Spleen (tissue), 13 donors: Measurements from ENCODE around the gene ZNF648. TPM values are rescaled to one million over a fixed set of nuclear protein-coding genes. Genes with fewer than 3 reads are reported as not detected.

ENCODE experiments used
- DNase-seq: peaks from one replicate; pipeline ENCODE4 v3.0.0-alpha.2; 2020
- H3K27ac ChIP-seq, 8 donors: fragments of 200-600 bp; sonication (generic) in 7 of 8; 1 replicate in 4 of 8; 2 replicates in 4 of 8; pipeline versions ENCODE4 v1.5.0 to v1.8.0; 2016 to 2021; ENCODE audit warnings: inconsistent platforms in 4 of 8, mild to moderate bottlenecking in 4 of 8, moderate library complexity in 1 of 8
- H3K27me3 ChIP-seq, 7 donors: fragments of 200-600 bp; sonication (generic) in 6 of 7; replicated peaks in 1 of 7; 1 replicate in 4 of 7; 2 replicates in 3 of 7; pipeline versions ENCODE4 v1.5.0 to v1.8.0; 2016 to 2021; ENCODE audit warnings: inconsistent platforms in 3 of 7, mild to moderate bottlenecking in 1 of 7
- H3K36me3 ChIP-seq, 6 donors: fragments of 200-600 bp; sonication (generic) in 5 of 6; 1 replicate in 4 of 6; 2 replicates in 2 of 6; pipeline versions ENCODE4 v1.5.0 to v1.8.0; 2016 to 2021; ENCODE audit warnings: inconsistent platforms in 2 of 6
- H3K4me1 ChIP-seq, 6 donors: fragments of 200-600 bp; sonication (generic) in 5 of 6; 1 replicate in 3 of 6; 2 replicates in 3 of 6; pipeline versions ENCODE4 v1.5.0 to v1.8.0; 2016 to 2021; ENCODE audit warnings: inconsistent platforms in 3 of 6
- H3K4me3 ChIP-seq, 8 donors: fragments of 200-600 bp; sonication (generic) in 7 of 8; 1 replicate in 4 of 8; 2 replicates in 4 of 8; pipeline versions ENCODE4 v1.5.0 to v1.8.0; 2016 to 2021; ENCODE audit warnings: inconsistent platforms in 4 of 8, mild to moderate bottlenecking in 4 of 8, moderate library complexity in 2 of 8
- H3K9me3 ChIP-seq, 8 donors: fragments of 200-600 bp; sonication (generic) in 7 of 8; 1 replicate in 4 of 8; 2 replicates in 4 of 8; pipeline versions ENCODE4 v1.5.0 to v1.8.0; 2016 to 2021; ENCODE audit warnings: inconsistent platforms in 4 of 8
- POLR2A ChIP-seq, 3 donors: fragments of 450-650 bp; IDR thresholded peaks; one replicate each; pipeline ENCODE4 v1.5.1; 2017; ENCODE audit warnings: antibody characterized with exemption in 3 of 3, mild to moderate bottlenecking in 1 of 3
- POLR2AphosphoS5 ChIP-seq, 3 donors: sonication (generic); formaldehyde crosslinking; IDR thresholded peaks; one replicate each; pipeline ENCODE4 v1.5.1; 2017; ENCODE audit warnings: antibody characterized with exemption in 3 of 3
- WGBS, 5 donors: extraction: QIAGEN DNeasy Blood & Tissue Kit in 3 of 5; methylation state at CpG; one replicate each; pipeline versions ENCODE4 v1.1.5 to v1.1.7; 2013 to 2018; 5-methylcytosine and 5-hydroxymethylcytosine counted together
- intact Hi-C: fragments of 100-400 bp; cut with DNase I; formaldehyde crosslinking; loops from one replicate; pipeline ENCODE4 v1.15.0; 2023; ENCODE audit warnings: low total_unique reads
- long read RNA-seq, 2 donors: transcript quantifications; one replicate each; lab custom pipeline, GENCODE V29; 2026
- polyA plus RNA-seq, 3 donors: library from polyadenylated mRNA; stranded (reverse); fragments of 200-250 nt; gene quantifications; one replicate each; pipeline ENCODE4 v1.2.1, GENCODE V29; 2013
- total RNA-seq, 7 donors: library from RNA; depleted of rRNA in 3 of 7; stranded (reverse); fragments of >200 nt in 3 of 7; fragmentation: NEBNext Ultra II Directional in 4 of 7; extraction: Animal tissue kit (Norgen Biotek cat#: 25700) in 4 of 7; gene quantifications; one replicate each; pipeline versions ENCODE4 v1.1.0 to v1.2.1, GENCODE V29; 2016 to 2021
- TF ChIP-seq, protein P1 (sequence below), 11 experiments: fragments of 200-600 bp in 7 of 11; fragments of 450-650 bp in 4 of 11; sonication (generic) in 4 of 11; IDR thresholded peaks in 8 of 11; conservative IDR thresholded peaks in 3 of 11; 1 replicate in 7 of 11; 2 replicates in 4 of 11; pipeline versions ENCODE4 v1.4.0 to v1.8.0; 2016 to 2021; ENCODE audit warnings: antibody characterized with exemption in 11 of 11, inconsistent platforms in 4 of 11, mild to moderate bottlenecking in 1 of 11
- donor health status: healthy with polysubstance abuse.
- donor health status: DM: no; HTN: no; CAD: no; lungs with moderate emphysema.
- donor health status: DM: no; HTN: no; CAD: no.
- donor health status: Bipolar disorder and iron deficiency.
- donor health status: healthy.
- donor health status: DM: no; HTN: no; CAD: no.
- donor health status: DM: yes; HTN: yes; CAD: no.

The ZNF648 gene
- total RNA-seq (under 1 TPM in 1 of 7 donors, not detected in 6; 0.26 TPM), polyA plus RNA-seq (not detected)
- long read RNA-seq, donor 1 = 0 reads
- long read RNA-seq, donor 2 = 0 reads

DNA sequence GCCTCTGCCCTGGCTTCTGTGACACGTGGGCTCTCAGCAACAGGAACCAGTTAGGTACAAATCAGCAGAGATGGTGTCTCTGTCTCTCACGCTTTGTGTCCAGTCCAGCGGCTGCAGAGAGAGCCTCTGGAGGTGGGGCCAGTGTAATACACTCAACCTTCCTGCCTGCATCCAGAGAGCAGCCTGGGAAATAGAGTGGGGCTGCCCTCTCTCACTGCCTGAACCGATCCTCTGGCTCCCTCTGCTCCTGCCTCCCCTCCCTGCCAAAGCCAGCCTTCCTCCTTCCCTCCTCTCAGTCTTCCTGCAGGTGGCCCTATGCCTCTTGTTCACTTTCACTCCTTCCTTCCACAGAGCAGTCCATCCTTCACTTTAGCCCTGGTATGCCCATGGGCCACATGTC is at the start of gene ZNF648:
ZNF648 (minus strand) TSS at position 119 of the 400 bp plus-strand sequence. CDS start 3,702 bp downstream, outside the sequence.
- no peak within 1 kb of the TSS for H3K27ac ChIP-seq
- 34 to 41% (median 40%) methylated on average over 4 of the region's 4 CpGs for WGBS, 5 donors
- H3K27me3 ChIP-seq = peaks cover 0 to 61% (median 22%) of the 10 kb centered on the region in 7 donors
- intact Hi-C loops = no loop called here
- no peak for TF ChIP-seq POLR2A (IDR thresholded peaks at IDR 0.05)
- TF ChIP-seq POLR2AphosphoS5 (IDR thresholded peaks at IDR 0.05) = no peak
- TF ChIP-seq, protein P1, sequence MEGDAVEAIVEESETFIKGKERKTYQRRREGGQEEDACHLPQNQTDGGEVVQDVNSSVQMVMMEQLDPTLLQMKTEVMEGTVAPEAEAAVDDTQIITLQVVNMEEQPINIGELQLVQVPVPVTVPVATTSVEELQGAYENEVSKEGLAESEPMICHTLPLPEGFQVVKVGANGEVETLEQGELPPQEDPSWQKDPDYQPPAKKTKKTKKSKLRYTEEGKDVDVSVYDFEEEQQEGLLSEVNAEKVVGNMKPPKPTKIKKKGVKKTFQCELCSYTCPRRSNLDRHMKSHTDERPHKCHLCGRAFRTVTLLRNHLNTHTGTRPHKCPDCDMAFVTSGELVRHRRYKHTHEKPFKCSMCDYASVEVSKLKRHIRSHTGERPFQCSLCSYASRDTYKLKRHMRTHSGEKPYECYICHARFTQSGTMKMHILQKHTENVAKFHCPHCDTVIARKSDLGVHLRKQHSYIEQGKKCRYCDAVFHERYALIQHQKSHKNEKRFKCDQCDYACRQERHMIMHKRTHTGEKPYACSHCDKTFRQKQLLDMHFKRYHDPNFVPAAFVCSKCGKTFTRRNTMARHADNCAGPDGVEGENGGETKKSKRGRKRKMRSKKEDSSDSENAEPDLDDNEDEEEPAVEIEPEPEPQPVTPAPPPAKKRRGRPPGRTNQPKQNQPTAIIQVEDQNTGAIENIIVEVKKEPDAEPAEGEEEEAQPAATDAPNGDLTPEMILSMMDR (IDR thresholded peaks at IDR 0.05 in 8 of 11, conservative IDR thresholded peaks at IDR 0.05 in 3 of 11) = no peak
- no peak for DNase-seq
- H3K4me3 ChIP-seq = no peak within 1 kb of the TSS
- H3K9me3 ChIP-seq = peaks cover 0 to 8% (median 0%) of the 10 kb centered on the region in 8 donors
- no peaks in the 10 kb centered on the region for H3K36me3 ChIP-seq
- peaks cover 0 to 7% (median 3%) of the 10 kb centered on the region in 6 donors for H3K4me1 ChIP-seq

- intact Hi-C loops = no loop called here
- Histone ChIP-seq H3K36me3 (no peaks in the 10 kb centered on the region), H3K27ac (no peak overlapping the region), H3K4me3 (no peak overlapping the region), H3K4me1 (no peaks in the 10 kb centered on the region), H3K9me3 (peaks cover 0 to 9% (median 0%) of the 10 kb centered on the region in 8 donors), H3K27me3 (peaks cover 0 to 48% (median 0%) of the 10 kb centered on the region in 7 donors)
- no peak for DNase-seq
- WGBS, 5 donors = 84 to 88% (median 86%) methylated on average over 6 of the region's 6 CpGs
- TF ChIP-seq, protein P1 (IDR thresholded peaks at IDR 0.05 in 8 of 11, conservative IDR thresholded peaks at IDR 0.05 in 3 of 11) = no peak
- TF ChIP-seq POLR2A (IDR thresholded peaks at IDR 0.05) (no peak), POLR2AphosphoS5 (IDR thresholded peaks at IDR 0.05) (no peak)
These were observed 49.1 kb upstream of the ZNF648 start for GRCh38 chr1:182110635-182111034.

GRCh38 chr1:182109771-182110170 is 48.3 kb upstream of the ZNF648 start:
- WGBS, 5 donors = 95 to 100% (median 99%) methylated on average over 3 of the region's 3 CpGs
- H3K27me3 ChIP-seq = peaks cover 0 to 52% (median 0%) of the 10 kb centered on the region in 7 donors
- no peak overlapping the region for H3K4me3 ChIP-seq
- no peak overlapping the region for H3K27ac ChIP-seq
- intact Hi-C loops = no loop called here
- no peaks in the 10 kb centered on the region for H3K36me3 ChIP-seq
- TF ChIP-seq POLR2AphosphoS5 (IDR thresholded peaks at IDR 0.05) (no peak), POLR2A (IDR thresholded peaks at IDR 0.05) (no peak)
- TF ChIP-seq, protein P1 (IDR thresholded peaks at IDR 0.05 in 8 of 11, conservative IDR thresholded peaks at IDR 0.05 in 3 of 11) = no peak
- H3K4me1 ChIP-seq = no peaks in the 10 kb centered on the region
- peaks cover 0 to 9% (median 0%) of the 10 kb centered on the region in 8 donors for H3K9me3 ChIP-seq
- DNase-seq = no peak

- Histone ChIP-seq H3K4me1 (no peaks in the 10 kb centered on the region), H3K4me3 (no peak overlapping the region), H3K27ac (no peak overlapping the region), H3K36me3 (no peaks in the 10 kb centered on the region), H3K9me3 (peaks cover 0 to 9% (median 0%) of the 10 kb centered on the region in 8 donors), H3K27me3 (peaks cover 0 to 42% (median 0%) of the 10 kb centered on the region in 7 donors)
- WGBS, 5 donors = 84 to 92% (median 90%) methylated on average over 2 of the region's 2 CpGs
- DNase-seq = no peak
- no peak for TF ChIP-seq POLR2AphosphoS5 (IDR thresholded peaks at IDR 0.05)
- TF ChIP-seq, protein P1 (IDR thresholded peaks at IDR 0.05 in 8 of 11, conservative IDR thresholded peaks at IDR 0.05 in 3 of 11) = no peak
- no peak for TF ChIP-seq POLR2A (IDR thresholded peaks at IDR 0.05)
- intact Hi-C loops = no loop called here
These were observed 45.7 kb upstream of the ZNF648 start for GRCh38 chr1:182107209-182107608.
